ENCODE data around the gene MS4A10.

The MS4A10 gene

DNA sequence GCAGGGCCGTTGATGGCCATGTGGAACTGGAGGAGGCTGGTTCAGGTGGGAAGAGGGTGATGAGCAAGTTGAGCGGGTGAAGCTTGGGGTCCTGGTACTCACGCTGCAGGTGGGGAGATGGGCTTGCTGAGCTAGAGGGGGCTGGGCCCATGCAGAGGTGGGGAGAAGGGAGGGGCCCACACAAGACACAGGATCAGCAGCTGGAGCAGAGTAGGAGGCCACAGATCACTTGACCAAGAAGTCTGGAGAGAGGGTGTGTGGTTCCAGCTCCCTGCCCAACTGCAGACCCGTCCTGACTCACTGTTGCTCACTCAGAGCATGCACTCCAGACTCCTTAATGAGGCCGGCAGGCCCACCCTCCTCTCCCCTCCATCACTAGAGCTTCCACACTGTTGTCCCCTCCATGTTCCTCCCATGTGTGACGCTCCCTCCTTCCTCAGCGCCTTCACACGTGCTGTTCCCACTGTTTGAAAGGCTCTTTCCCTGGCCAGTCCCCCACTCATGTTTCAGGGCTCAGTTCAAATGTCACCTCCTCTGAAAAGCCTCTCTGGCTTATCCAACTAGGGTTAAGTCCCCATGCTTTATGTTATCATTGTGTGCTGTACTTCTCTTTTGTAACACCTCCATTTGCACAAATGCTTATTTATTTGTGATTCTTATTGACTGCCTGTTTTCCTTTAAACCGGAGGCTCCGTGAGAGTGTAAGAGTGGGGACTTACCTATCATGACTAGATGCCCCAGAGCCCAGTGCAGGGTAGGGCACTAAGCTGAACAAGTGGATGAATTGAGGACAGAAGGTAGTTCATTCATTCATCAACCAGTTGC is 59.1 kb downstream of the MS4A10 start:
- Mint-ChIP-seq H3K27me3 (no peaks in the 10 kb centered on the region), H3K27ac (peak overlapping the region; percentile 94), H3K36me3 (peaks cover 23% of the 10 kb centered on the region), H3K4me1 (peaks cover 43% of the 10 kb centered on the region), H3K9me3 (no peaks in the 10 kb centered on the region), H3K4me3 (peak overlapping the region; percentile 98)

DNA sequence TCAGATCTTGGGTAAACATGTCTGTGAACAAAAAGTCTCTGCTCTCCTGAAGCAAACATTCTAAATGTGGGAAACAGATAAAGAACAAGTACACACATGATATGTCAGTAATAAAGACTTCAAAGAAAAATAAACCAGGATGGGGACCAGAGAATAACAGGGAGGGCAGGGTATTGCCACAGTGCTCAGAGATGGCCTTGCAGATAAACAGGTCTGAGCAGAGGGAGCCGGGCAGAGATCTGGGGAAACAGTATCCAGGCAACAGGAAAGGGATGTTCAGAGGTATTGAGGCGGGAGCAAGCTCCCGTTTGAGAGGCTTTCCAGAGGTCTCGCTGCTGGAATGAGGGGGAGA is 59.7 kb downstream of the MS4A10 start:
- H3K4me1 Mint-ChIP-seq: peaks cover 43% of the 10 kb centered on the region
- no peak overlapping the region for H3K27ac Mint-ChIP-seq
- H3K36me3 Mint-ChIP-seq: peaks cover 23% of the 10 kb centered on the region
- no peaks in the 10 kb centered on the region for H3K9me3 Mint-ChIP-seq
- peak overlapping the region; percentile 98 for H3K4me3 Mint-ChIP-seq
- no peaks in the 10 kb centered on the region for H3K27me3 Mint-ChIP-seq

DNA sequence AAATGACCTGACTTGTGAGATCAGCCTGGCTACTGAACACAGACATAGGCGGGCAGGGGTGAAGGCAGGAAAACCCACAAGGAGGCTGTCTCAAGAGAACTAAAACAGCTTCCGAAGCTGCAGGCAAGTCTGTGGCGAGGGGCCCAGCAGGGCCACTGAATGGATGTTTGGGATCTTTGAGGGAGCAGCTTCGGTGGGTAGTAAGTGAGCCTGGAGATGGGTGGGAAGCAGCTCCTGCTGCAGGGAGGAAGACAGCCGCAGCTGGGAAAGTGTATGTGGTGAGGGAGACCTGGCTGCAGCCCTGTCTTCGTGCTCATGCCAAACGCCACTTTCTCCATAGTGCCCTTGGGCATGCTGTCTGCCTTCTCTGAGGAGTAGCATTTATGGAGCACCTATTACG is 60.2 kb downstream of the MS4A10 start:
- Mint-ChIP-seq H3K4me1 (peaks cover 42% of the 10 kb centered on the region), H3K4me3 (peak overlapping the region; percentile 98), H3K27me3 (no peaks in the 10 kb centered on the region), H3K9me3 (no peaks in the 10 kb centered on the region), H3K27ac (peak overlapping the region; percentile 62), H3K36me3 (peaks cover 26% of the 10 kb centered on the region)

DNA sequence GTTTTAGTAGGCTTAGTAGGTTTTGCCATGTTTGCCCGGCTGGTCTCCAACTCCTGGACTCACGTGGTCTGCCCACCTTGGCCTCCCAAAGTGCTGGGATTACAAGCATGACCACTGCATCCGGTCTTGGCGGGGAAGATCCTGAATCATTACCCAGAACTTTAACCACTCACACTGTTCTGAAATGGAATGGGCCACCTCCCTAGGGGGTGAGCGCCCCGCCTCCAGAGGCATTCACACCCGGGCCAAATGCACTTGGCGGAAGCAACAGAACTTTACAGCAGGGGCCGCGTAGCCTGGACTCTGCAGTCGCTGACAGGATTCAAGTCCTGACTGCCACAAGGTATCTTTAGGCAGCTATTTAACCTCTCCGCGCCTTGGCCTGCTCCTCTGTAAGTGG is 62.1 kb downstream of the MS4A10 start:
- no peak overlapping the region for H3K27ac Mint-ChIP-seq

DNA sequence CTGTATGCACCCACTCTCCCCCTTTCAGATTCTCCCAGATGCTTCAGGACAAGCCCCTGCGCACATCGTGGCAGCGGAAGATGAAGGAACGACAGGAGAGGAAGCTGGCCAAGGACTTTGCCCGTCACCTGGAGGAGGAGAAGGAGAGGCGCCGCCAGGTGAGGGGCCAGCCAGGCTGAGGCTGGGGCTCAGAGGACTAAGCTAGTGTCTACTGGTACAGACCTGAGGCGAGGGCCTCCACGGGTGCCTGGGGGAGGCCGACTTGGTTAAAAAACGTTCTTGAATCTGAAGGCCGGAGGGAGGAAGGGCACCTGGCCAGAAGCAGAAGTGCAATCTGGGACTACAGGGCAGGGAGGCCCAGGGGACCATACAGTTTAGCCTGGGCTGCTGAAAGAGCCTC is 62.8 kb downstream of the MS4A10 start:
- Mint-ChIP-seq H3K27ac (no peak overlapping the region), H3K4me3 (no peak overlapping the region), H3K36me3 (peaks cover 34% of the 10 kb centered on the region), H3K4me1 (peaks cover 27% of the 10 kb centered on the region), H3K9me3 (no peaks in the 10 kb centered on the region), H3K27me3 (no peaks in the 10 kb centered on the region)

More for the DNA sequence above, 62.1 kb downstream of the MS4A10 start:
- H3K27me3 Mint-ChIP-seq: no peaks in the 10 kb centered on the region
- no peaks in the 10 kb centered on the region for H3K9me3 Mint-ChIP-seq
- H3K4me3 Mint-ChIP-seq: no peak overlapping the region
- H3K4me1 Mint-ChIP-seq: peaks cover 27% of the 10 kb centered on the region
- H3K36me3 Mint-ChIP-seq: peaks cover 34% of the 10 kb centered on the region

DNA sequence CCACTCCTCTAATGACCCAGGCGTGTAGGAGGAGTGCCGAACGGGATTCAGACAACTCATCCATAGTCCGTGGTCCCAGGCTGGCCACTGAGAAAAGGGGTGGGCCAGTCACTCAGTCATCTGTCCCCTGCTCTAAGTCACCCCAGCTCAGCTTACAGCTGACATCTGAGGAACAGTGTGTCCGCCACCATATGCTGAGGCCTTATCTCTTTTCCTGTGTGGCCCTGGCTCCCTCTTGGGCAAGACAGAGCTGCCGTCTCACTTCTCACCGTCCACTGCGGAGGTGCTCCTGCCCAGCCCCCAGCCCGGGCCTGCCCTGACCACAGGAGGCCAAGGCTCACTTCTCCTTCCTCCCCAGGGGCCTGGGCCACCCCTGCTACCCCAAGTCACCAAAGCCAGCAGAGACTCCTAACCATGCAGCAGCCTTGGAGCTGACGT is 63.6 kb downstream of the MS4A10 start:
- Mint-ChIP-seq H3K27ac (no peak overlapping the region), H3K36me3 (peaks cover 30% of the 10 kb centered on the region), H3K4me3 (no peak overlapping the region), H3K9me3 (no peaks in the 10 kb centered on the region), H3K27me3 (no peaks in the 10 kb centered on the region), H3K4me1 (peaks cover 22% of the 10 kb centered on the region)

DNA sequence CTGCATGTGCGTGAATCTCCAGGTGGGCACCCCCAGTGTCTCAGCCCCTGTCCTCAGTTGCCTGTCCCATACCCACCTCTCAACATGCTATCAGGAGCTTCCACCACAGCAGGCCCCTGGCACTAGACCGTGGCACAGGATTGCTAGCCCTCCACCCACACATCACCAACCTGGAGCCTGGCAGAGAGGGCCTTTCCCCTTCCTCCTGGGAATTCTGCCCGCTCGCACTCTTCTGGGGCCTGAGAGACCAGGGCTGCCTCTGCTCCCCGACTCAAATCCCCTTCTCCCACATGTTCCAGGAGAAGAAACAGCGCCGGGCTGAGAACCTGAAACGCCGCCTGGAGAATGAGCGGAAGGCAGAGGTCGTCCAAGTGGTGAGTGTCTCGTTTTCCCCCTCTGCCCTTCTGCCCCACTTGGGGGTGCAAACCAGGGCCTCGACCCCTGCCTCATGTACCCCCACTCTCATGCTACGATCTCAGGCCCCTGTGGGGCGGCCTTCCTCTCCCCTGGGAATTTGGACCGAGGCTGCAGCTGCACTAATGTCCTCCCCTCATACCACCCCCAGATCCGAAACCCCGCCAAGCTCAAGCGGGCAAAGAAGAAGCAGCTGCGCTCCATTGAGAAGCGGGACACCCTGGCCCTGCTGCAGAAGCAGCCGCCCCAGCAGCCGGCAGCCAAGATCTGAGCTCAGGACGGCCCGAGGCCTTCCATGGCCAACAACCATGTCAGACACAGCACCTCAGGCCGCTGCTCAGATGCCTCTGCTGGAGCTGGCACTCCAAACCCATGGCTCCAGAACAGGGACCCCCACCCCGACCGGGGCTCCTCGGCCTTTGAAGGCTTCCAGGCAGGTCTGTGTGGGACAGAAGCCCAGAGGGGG is 64.7 kb downstream of the MS4A10 start:
- H3K4me3 Mint-ChIP-seq: no peak overlapping the region
- no peak overlapping the region for H3K27ac Mint-ChIP-seq
- peaks cover 20% of the 10 kb centered on the region for H3K36me3 Mint-ChIP-seq
- no peaks in the 10 kb centered on the region for H3K27me3 Mint-ChIP-seq
- peaks cover 11% of the 10 kb centered on the region for H3K4me1 Mint-ChIP-seq
- no peaks in the 10 kb centered on the region for H3K9me3 Mint-ChIP-seq
